Right lobe of liver (tissue), 4 donors: ENCODE measurements around the gene IRX4.

Experiments
- CTCF ChIP-seq, 4 donors: fragments of 200-600 bp in 3 of 4; fragments of 450-650 bp in 1 of 4; IDR thresholded peaks; one replicate each; pipeline versions ENCODE4 v1.5.1 to v1.8.0; 2016 to 2022; ENCODE audit warnings: antibody characterized with exemption in 4 of 4, mild to moderate bottlenecking in 2 of 4
- POLR2A ChIP-seq: fragments of 450-650 bp; IDR thresholded peaks from one replicate; pipeline ENCODE4 v1.6.1; 2017; ENCODE audit warnings: antibody characterized with exemption, mild to moderate bottlenecking
- donor health status: DM: no; HTN: no; CAD: no.
- donor health status: DM: no; HTN: no; CAD: no.
- donor health status: DM: no; HTN: yes; CAD: no.

GRCh38 chr5:1877103-1878049 lies 5.3 kb downstream of the IRX4 start:
- no peak for TF ChIP-seq POLR2A
- no peak for TF ChIP-seq CTCF (IDR thresholded peaks at IDR 0.05)
